GM21717 (cell line): ENCODE data around the gene IQCF2.
"Not testable (repeated sequence)": the region's sequence is repeated elsewhere in the genome, so short reads cannot be mapped to it uniquely, and the experiment has no call there.

Source experiments
- ATAC-seq: cut with Tn5 transposase; IDR thresholded peaks from one replicate; pipeline ENCODE4 v1.9.1; 2021; ENCODE audit warnings: mild to moderate bottlenecking, moderate library complexity; ENCODE audit not compliant: unreplicated experiment

Gene IQCF2

DNA sequence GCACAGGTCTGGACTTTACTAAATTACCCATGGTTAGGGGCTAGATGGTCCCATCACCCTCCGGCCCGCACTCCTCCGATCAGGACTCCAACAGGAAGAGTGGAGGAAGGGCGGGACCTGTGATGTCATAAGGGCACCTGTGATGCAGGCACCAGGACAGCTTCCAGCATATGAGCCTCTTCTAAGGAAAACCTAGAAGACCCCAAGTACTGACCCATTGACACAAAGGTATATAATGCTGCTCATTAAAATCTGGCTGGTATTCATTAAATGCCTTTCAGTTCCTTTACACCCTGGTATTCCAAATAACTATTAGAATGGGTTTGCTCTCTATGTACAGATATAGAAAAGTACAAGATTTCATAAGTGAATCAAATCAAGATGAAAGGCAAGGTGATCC, 14.1 kb downstream of the IQCF2 start, which contains the start of gene IQCF5:
IQCF5 (minus strand) TSS at position 101 of the 400 bp plus-strand sequence; CDS start at position 31, 70 bp downstream.
- no peak for ATAC-seq

- no peak for ATAC-seq
These were observed 14.8 kb downstream of the IQCF2 start for GRCh38 chr3:51876186-51876585.

- ATAC-seq, result no peak
These were observed 18.5 kb downstream of the IQCF2 start for GRCh38 chr3:51879937-51880336.

DNA sequence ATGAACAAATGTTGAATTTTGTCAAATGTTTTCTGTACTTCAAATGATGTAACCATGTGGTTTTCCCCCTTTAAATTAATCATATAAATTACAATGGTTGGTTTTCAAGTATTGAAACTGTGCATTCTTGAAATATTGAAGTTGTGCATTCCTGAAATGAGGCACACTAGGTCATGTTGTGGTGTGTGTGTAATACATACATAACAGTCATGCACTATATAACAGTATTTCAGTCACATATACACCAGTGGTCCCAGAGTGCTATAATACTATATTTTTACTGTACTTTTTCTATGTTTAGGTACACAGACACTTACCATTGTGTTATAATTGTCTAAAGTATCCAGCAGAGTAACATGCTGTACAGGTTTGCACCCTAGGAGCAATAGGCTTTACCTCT, 25.0 kb downstream of the IQCF2 start:
- ATAC-seq, result no peak

DNA sequence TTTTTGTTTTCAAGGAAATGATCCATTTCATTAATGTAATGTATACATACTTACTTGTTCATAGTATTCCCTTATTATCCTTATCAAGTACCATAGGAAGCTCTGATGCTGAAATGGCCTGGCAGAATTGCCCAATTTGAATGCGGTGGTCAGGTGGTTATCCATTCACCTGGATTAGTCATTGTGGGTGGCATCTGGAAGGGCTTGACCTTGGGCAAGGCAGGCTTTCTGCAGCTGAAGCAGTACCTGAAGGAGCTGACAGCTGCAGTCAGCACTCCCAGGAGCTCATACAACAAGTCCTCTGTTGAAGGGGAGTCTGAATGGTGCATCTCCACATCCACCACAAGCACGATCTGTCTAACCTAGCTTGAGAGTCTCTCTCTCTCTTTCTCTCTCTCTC, 26.2 kb downstream of the IQCF2 start:
- ATAC-seq, result no peak

GRCh38 chr3:51888463-51889105, 27.2 kb downstream of the IQCF2 start:
- no peak for ATAC-seq

DNA sequence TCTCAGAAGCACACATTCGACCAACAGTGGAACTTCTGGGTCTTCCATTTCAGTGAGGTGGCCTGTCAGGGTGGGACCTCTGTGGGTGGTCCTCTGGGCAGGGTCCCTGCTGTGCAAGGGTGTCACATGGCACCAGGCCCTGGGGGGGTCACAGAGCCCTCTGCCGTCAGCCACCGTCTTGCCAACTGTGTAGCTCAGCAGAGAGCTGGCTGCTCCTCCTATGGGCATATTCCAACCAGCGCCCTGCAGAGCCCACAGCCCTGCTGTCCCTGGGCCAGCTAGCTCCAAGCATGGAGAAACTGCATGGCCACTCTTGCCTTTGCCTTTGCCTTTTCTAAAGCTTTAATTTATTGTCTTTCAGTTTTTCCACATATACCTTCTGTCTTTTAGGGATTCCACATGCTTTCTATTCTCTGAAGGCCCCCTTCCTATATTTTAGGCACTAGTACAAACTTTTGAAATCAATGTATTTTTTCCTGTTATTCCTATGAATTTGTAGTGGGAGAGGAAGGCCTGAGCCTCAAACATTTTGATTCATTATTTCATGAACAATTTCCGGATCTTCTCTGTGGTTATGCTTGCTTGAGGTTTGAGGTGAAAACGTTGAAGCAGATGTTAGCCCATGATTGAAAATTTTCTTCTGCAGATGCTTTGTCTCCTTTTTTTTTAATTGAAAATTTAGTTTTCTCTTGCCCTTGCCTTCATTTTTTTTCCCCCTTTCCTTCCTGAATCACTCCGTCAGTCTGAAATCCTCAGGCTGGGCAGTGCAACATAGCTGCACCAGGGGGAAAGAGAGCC, 30.0 kb downstream of the IQCF2 start:
- ATAC-seq, result no peak

GRCh38 chr3:51894391-51894790, 33.0 kb downstream of the IQCF2 start:
- no peak for ATAC-seq

DNA sequence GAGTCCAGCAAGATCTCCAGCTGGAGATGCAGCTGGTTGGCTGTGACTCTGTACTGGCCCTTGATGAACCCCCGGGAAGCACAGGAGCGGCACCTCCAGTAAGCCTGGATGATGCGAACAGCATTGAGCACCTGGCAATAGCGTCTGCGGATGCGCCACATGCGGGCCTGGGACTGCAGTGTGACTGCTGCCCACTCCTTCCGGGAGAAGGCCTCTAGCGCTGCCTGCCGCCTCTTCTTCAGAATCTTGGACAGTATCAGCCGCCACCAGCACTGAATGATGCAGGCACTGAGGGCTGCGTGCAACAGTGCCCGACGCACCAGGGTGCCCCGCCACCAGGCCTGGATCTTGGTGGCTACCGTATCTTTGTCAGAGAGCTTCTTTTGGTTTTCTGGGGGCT, 33.5 kb downstream of the IQCF2 start:
- ATAC-seq, result no peak

GRCh38 chr3:51896607-51897305, 35.3 kb downstream of the IQCF2 start:
- ATAC-seq, result no peak

- ATAC-seq, result no peak
These were observed 36.0 kb downstream of the IQCF2 start for GRCh38 chr3:51897391-51897790.

DNA sequence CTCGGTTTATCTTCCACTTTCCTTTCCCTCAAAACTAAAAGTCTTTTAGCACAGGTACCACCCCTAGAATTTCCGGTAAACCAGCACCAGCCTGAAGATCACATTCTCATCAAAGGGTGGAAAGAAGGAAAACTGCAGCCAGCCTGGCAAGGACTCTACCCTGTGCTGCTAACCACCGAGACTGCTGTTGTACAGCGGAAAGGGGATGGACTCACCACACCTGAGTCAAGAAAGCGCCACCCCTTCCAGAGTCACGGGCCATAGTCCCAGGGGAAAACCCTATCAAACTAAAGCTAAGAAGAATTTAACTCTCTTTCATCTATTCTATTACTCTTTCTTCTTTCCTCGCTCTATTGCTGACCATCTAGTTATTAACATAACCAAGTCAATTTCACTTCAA, 38.6 kb downstream of the IQCF2 start:
- ATAC-seq, result not testable (repeated sequence)

DNA sequence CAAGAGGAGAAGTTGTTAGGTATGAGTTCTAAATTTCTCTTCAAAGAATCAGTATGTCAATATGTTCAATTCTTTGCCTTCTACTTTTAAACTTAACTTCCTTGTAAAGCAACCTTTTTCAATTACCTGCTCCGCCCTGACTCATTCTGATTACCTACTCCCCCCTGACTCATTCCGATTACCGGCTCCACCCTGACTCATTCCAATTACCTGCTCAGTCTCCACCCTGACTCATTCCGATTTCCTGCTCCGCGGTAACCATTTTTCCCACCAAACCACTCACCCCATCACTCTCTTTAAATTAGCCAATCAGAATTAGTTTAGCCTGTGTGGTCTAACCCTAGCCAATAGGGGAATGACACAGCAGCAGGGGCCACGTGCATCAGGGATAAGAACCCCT, 40.9 kb downstream of the IQCF2 start:
- not testable (repeated sequence) for ATAC-seq

DNA sequence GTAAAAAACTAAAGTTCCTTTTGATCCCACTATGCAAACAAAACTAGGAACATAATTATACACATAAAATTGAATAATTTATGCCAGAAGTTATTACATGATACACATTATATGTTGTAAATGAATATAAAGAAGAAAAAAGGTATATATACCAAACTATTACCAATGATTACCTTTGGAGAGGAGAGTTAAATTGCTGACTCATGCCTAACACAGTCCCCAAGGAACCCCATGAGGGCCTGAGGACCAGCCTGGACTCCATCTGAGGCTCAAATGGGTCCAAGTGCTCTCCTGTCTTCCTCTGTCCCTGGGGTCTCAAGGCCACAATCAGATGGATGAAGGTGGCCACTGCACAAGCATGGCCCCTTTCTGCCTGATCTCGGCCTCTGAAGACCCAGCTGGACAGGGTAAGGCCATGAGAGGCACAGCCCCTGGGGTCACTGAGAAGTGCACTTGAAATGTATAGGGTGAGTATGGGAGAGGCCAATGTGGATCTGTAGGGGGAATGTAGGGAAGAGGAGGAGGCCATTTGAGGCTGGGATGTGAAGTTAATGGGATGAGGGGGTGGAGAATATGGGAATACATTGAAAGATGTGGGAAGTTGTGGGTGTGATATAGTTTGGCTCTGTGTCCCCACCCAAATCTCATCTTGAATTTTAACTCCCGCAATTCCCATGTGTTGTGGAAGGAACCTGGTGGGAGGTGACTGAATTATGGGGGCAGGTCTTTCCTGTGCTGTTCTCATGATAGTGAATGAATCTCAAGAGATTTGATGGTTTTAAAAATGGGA, 42.8 kb downstream of the IQCF2 start:
- no peak for ATAC-seq

GRCh38 chr3:51908026-51908425, 46.6 kb downstream of the IQCF2 start:
- ATAC-seq, result no peak
